GM12891 (cell line): ENCODE data around the gene PLET1.

Experiments
- POLR2A ChIP-seq: IDR thresholded peaks from 2 replicates; pipeline ENCODE4 v1.6.1; 2011; ENCODE audit warnings: low read depth, low read length, control low read depth
- TAF1 ChIP-seq: IDR thresholded peaks from 2 replicates; pipeline ENCODE4 v1.6.1; 2011; ENCODE audit warnings: low read depth, low read length, control low read depth

- TF ChIP-seq TAF1, result no peak
- TF ChIP-seq POLR2A, result no peak
Measured at GRCh38 chr11:112223754-112224532, 36.7 kb downstream of the PLET1 start.
